Panc1 (cell line): Measurements from ENCODE around the gene HOXB2.

Experiments used
- CTCF ChIP-seq: fragments of 450-650 bp; IDR thresholded peaks from 2 replicates; pipeline ENCODE4 v1.5.1; 2017; ENCODE audit warnings: mild to moderate bottlenecking
- POLR2AphosphoS5 ChIP-seq: IDR thresholded peaks from 2 replicates; pipeline ENCODE4 v1.6.1; 2012; ENCODE audit warnings: mild to moderate bottlenecking, low read depth, low read length, moderate library complexity
- REST ChIP-seq, 2 experiments: IDR thresholded peaks; 2 replicates each; pipeline ENCODE4 v1.6.1; 2011 to 2012; ENCODE audit warnings: low read depth in 2 of 2, control low read depth in 1 of 2, low read length in 1 of 2, mild to moderate bottlenecking in 1 of 2, moderate library complexity in 1 of 2; ENCODE audit not compliant: insufficient read depth in 1 of 2
- SIN3A ChIP-seq: IDR thresholded peaks from 2 replicates; pipeline ENCODE4 v1.6.1; 2012; ENCODE audit warnings: low read depth, mild to moderate bottlenecking, low read length, moderate library complexity, borderline replicate concordance; ENCODE audit not compliant: insufficient read depth

GRCh38 chr17:48562934-48563333 is 18.0 kb upstream of the HOXB2 start:
- TF ChIP-seq CTCF: no peak
- TF ChIP-seq REST (IDR thresholded peaks at IDR 0.05; ENCODE audit: insufficient read depth in 1 of 2, low read depth in 2 of 2, low read length in 1 of 2): no peak
- no peak for TF ChIP-seq SIN3A
- TF ChIP-seq POLR2AphosphoS5: no peak
